Measurements from ENCODE around the gene DLX1.

GRCh38 chr2:172085460-172086159 lies at the start of gene DLX1:
- TF ChIP-seq CTCF (IDR thresholded peaks at IDR 0.05) (no peak), ZFX (IDR thresholded peaks at IDR 0.05; ENCODE audit: borderline replicate concordance) (no peak)

All from 22Rv1 (cell line).